Breast epithelium (tissue), 4 donors: ENCODE results near the gene SLC15A1. TPM values are rescaled to one million over a fixed set of nuclear protein-coding genes. Genes with fewer than 3 reads are reported as not detected.

ENCODE experiments used
- DNase-seq, 2 donors: peaks; one replicate each; pipeline ENCODE4 v3.0.0-alpha.2; 2019; ENCODE audit warnings: low spot score in 2 of 2
- H3K27ac ChIP-seq, 2 donors: fragments of 200-600 bp; sonication (generic) in 1 of 2; one replicate each; pipeline ENCODE4 v1.5.1; 2016 to 2019; ENCODE audit warnings: mild to moderate bottlenecking in 1 of 2
- H3K27me3 ChIP-seq, 2 donors: fragments of 200-600 bp; sonication (generic) in 1 of 2; one replicate each; pipeline versions ENCODE4 v1.5.1 to v1.6.0; 2017 to 2019; ENCODE audit warnings: control low read depth in 1 of 2, mild to moderate bottlenecking in 1 of 2
- H3K36me3 ChIP-seq: fragments of 200-600 bp; one replicate; pipeline ENCODE4 v1.5.1; 2019
- H3K4me1 ChIP-seq, 2 donors: fragments of 200-600 bp; sonication (generic); one replicate each; pipeline ENCODE4 v1.5.1; 2016 to 2019; ENCODE audit warnings: control low read depth in 1 of 2
- H3K4me3 ChIP-seq, 3 donors: fragments of 200-600 bp; sonication (generic); 1 replicate in 2 of 3; 2 replicates in 1 of 3; pipeline ENCODE4 v1.5.1; 2016 to 2019; ENCODE audit warnings: mild to moderate bottlenecking in 3 of 3, moderate library complexity in 2 of 3
- H3K9me3 ChIP-seq, 2 donors: fragments of 200-600 bp; sonication (generic) in 1 of 2; one replicate each; pipeline ENCODE4 v1.5.1; 2016 to 2019; ENCODE audit warnings: control low read depth in 1 of 2
- CTCF ChIP-seq, 3 donors: fragments of 450-650 bp; IDR thresholded peaks; one replicate each; pipeline ENCODE4 v1.5.1; 2016 to 2017; ENCODE audit warnings: antibody characterized with exemption in 3 of 3, mild to moderate bottlenecking in 3 of 3, moderate library complexity in 3 of 3
- POLR2A ChIP-seq: fragments of 450-650 bp; IDR thresholded peaks from one replicate; pipeline ENCODE4 v1.6.1; 2016; ENCODE audit warnings: antibody characterized with exemption, mild to moderate bottlenecking, moderate library complexity
- POLR2AphosphoS5 ChIP-seq, 3 donors: sonication (generic); formaldehyde crosslinking; IDR thresholded peaks; one replicate each; pipeline ENCODE4 v1.6.1; 2017; ENCODE audit warnings: antibody characterized with exemption in 3 of 3
- intact Hi-C: fragments of 100-400 bp; cut with DNase I; formaldehyde crosslinking; loops from one replicate; pipeline ENCODE4 v1.15.1; 2023; ENCODE audit warnings: low total_unique reads
- total RNA-seq, 3 donors: library from RNA; depleted of rRNA; stranded (reverse); fragments of >200 nt; gene quantifications; one replicate each; pipeline ENCODE4 v1.1.0, GENCODE V29; 2016

Gene SLC15A1
- total RNA-seq, 3 donors from 2014 or later = 1.3 TPM; not detected in 2

DNA sequence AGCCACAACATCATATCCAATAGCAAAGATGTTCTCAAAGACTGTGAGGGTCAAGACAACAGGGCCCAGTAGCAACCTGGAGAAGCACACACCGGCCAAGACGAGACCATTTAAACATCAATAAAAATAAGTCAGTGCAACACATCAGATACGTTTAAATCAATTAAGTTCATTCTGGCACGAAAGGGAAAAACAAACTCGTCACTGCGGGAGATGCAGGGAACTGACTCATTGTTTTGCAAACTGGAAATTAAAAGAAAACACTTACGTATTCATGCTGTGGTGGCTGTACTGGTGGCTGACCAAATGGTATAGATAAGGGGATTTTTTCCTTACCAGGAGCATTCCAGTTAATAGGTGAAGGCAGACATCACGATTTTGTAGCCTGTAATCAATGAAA, 26.3 kb upstream of the SLC15A1 start:
- Histone ChIP-seq H3K27ac (no peak overlapping the region), H3K4me3 (no peak overlapping the region), H3K9me3 (no peaks in the 10 kb centered on the region), H3K27me3 (no peaks in the 10 kb centered on the region), H3K4me1 (no peaks in the 10 kb centered on the region), H3K36me3 (no peaks in the 10 kb centered on the region)
- TF ChIP-seq POLR2AphosphoS5 (IDR thresholded peaks at IDR 0.05) = no peak
- TF ChIP-seq CTCF (IDR thresholded peaks at IDR 0.05) = no peak
- no peak for TF ChIP-seq POLR2A
- no peak for DNase-seq
- intact Hi-C loops = no loop called here

DNA sequence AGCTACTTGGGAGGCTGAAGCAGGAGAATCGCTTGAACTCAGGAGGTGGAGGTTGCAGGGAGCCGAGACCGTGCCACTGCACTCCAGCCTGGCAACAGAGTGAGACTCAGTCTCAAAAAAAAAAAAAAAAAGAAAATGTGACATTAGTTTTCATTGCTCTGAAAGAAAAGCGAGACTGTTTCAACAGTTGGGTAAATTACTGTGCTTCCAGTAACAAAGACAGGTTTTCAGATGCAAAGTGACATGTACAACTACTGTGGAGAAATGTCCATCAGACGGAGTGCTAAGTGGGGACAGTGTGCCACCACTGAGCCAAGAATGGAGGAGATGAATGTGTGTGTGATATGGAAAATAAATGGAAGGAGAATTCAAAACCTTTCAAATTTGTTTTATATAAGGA, 24.2 kb upstream of the SLC15A1 start:
- intact Hi-C loops = no loop called here
- H3K27me3 ChIP-seq = no peaks in the 10 kb centered on the region
- TF ChIP-seq POLR2A = no peak
- no peak for TF ChIP-seq CTCF (IDR thresholded peaks at IDR 0.05)
- no peak for TF ChIP-seq POLR2AphosphoS5 (IDR thresholded peaks at IDR 0.05)
- no peak overlapping the region for H3K4me3 ChIP-seq
- no peaks in the 10 kb centered on the region for H3K36me3 ChIP-seq
- no peaks in the 10 kb centered on the region for H3K9me3 ChIP-seq
- no peak for DNase-seq
- H3K4me1 ChIP-seq = no peaks in the 10 kb centered on the region
- no peak overlapping the region for H3K27ac ChIP-seq

GRCh38 chr13:98775844-98776598, 23.5 kb upstream of the SLC15A1 start:
- intact Hi-C loops = no loop called here
- no peaks in the 10 kb centered on the region for H3K9me3 ChIP-seq
- DNase-seq = no peak
- no peaks in the 10 kb centered on the region for H3K4me1 ChIP-seq
- no peak for TF ChIP-seq POLR2AphosphoS5 (IDR thresholded peaks at IDR 0.05)
- TF ChIP-seq POLR2A = no peak
- no peak for TF ChIP-seq CTCF (IDR thresholded peaks at IDR 0.05)
- H3K27ac ChIP-seq = no peak overlapping the region
- no peaks in the 10 kb centered on the region for H3K36me3 ChIP-seq
- H3K4me3 ChIP-seq = no peak overlapping the region
- no peaks in the 10 kb centered on the region for H3K27me3 ChIP-seq

DNA sequence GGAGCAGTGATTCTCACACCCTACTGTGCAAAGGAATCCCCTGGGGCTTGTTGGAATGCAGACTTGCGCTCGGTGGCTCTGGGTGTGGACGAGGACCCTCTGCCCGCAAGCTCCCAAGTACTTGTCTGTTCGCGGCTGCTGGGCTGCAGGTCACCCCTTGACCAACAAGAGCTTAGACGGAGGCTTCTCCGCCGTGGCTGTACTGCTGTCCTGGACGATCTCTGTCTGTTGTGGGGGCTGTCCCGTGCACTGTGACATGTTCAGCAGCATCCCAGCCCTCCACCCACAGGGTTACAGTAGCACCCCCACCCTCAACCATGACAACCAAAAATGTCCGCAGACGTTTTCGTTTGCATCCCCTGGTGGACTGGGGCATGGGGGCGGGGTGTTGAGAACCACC, 22.9 kb upstream of the SLC15A1 start:
- no peaks in the 10 kb centered on the region for H3K9me3 ChIP-seq
- no peaks in the 10 kb centered on the region for H3K27me3 ChIP-seq
- no peak overlapping the region for H3K27ac ChIP-seq
- H3K36me3 ChIP-seq = no peaks in the 10 kb centered on the region
- TF ChIP-seq POLR2AphosphoS5 (IDR thresholded peaks at IDR 0.05) (no peak), CTCF (IDR thresholded peaks at IDR 0.05) (no peak), POLR2A (no peak)
- H3K4me1 ChIP-seq = no peaks in the 10 kb centered on the region
- H3K4me3 ChIP-seq = no peak overlapping the region
- intact Hi-C loops = no loop called here
- DNase-seq = no peak

- H3K4me3 ChIP-seq = no peak overlapping the region
These were observed 22.3 kb upstream of the SLC15A1 start for GRCh38 chr13:98774776-98775175.

More at GRCh38 chr13:98774776-98775175, 22.3 kb upstream of the SLC15A1 start:
- Histone ChIP-seq H3K27ac (no peak overlapping the region), H3K9me3 (no peaks in the 10 kb centered on the region), H3K4me1 (no peaks in the 10 kb centered on the region), H3K36me3 (no peaks in the 10 kb centered on the region), H3K27me3 (no peaks in the 10 kb centered on the region)
- DNase-seq = no peak
- TF ChIP-seq POLR2AphosphoS5 (IDR thresholded peaks at IDR 0.05) (no peak), CTCF (IDR thresholded peaks at IDR 0.05) (no peak), POLR2A (no peak)
- intact Hi-C loops = no loop called here
